ENCODE data around the gene PSAP.

- TF ChIP-seq, protein P1, sequence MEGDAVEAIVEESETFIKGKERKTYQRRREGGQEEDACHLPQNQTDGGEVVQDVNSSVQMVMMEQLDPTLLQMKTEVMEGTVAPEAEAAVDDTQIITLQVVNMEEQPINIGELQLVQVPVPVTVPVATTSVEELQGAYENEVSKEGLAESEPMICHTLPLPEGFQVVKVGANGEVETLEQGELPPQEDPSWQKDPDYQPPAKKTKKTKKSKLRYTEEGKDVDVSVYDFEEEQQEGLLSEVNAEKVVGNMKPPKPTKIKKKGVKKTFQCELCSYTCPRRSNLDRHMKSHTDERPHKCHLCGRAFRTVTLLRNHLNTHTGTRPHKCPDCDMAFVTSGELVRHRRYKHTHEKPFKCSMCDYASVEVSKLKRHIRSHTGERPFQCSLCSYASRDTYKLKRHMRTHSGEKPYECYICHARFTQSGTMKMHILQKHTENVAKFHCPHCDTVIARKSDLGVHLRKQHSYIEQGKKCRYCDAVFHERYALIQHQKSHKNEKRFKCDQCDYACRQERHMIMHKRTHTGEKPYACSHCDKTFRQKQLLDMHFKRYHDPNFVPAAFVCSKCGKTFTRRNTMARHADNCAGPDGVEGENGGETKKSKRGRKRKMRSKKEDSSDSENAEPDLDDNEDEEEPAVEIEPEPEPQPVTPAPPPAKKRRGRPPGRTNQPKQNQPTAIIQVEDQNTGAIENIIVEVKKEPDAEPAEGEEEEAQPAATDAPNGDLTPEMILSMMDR (IDR thresholded peaks at IDR 0.05; ENCODE audit: insufficient read depth, low read length, poor library complexity, severe bottlenecking), result no peak
- no peak for TF ChIP-seq EZH2phosphoT487 (conservative IDR thresholded peaks at IDR 0.05; ENCODE audit: low read length)
Measured at GRCh38 chr10:71788954-71789353, 62.1 kb downstream of the PSAP start.

Measured in SU-DHL-6 (cell line).